Hindlimb muscle (tissue), 1 donor: ENCODE measurements around the gene NDUFAF8. TPM values are rescaled to one million over a fixed set of nuclear protein-coding genes. Genes with fewer than 3 reads are reported as not detected.
"Not testable (repeated sequence)": the region's sequence is repeated elsewhere in the genome, so short reads cannot be mapped to it uniquely, and the experiment has no call there.

Experiments used
- DNase-seq: peaks from one replicate; pipeline ENCODE4 v3.0.0-alpha.2; 2013
- polyA plus RNA-seq: library from polyadenylated mRNA; unstranded; fragments of 120-200 nt; gene quantifications from one replicate; pipeline ENCODE4 v1.2.1, GENCODE V29; 2013; ENCODE audit not compliant: insufficient read length

NDUFAF8 gene
- polyA plus RNA-seq, 1 donor, result 48.8 TPM

DNA sequence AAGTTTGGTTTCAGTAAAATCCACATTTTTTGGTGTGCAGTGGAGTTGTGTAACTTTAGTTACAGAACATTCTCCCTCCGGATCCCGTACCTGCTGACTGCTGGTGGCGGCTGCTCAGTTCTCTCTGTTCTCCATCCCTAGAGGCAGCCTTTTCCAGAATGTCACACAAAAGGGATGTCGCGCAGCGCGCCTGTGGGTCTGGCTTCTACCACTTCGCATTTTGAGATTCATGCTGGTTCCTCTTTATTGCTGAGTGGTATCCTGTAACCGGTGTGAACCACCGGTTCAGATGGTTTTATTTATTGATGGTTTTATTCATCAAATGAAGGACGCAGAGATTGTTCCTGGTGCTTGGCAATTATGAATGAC lies 15.4 kb upstream of the NDUFAF8 start:
- no peak for DNase-seq

DNA sequence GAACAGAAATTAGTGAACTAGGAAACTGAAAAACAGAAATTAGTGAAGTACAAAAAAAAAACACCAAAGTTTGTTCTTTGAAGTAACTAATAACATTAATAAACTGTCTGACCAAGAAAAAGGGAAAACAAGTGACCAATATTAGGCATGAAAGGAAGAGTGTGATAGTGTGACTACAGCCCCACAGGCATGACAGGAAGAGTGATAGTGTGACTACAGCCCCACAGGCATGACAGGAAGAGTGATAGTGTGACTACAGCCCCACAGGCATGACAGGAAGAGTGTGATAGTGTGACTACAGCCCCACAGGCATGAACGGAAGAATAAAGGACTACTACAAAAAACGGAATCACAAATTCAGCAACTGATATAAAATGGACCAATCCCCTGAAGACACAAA lies 11.5 kb upstream of the NDUFAF8 start:
- DNase-seq, result not testable (repeated sequence)

DNA sequence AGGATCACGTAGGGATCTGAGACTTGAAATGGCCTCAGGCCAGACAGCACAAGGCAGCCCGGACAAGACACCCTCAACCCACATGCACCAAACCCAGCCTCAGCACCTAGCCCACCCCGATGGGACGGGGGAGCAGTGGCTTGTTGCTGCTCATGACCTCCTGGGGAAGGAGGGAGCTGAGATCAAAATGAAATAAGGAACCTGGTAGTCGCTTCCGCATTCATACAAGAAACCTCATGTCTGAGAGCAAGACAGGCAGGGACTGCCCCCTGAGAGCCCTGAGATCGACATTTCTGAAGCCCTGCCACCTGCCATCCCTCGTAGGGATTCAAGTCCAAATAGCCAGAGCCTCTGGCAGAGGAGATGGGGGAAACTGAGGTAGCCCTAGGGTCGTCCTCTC lies 10.7 kb upstream of the NDUFAF8 start:
- no peak for DNase-seq

DNA sequence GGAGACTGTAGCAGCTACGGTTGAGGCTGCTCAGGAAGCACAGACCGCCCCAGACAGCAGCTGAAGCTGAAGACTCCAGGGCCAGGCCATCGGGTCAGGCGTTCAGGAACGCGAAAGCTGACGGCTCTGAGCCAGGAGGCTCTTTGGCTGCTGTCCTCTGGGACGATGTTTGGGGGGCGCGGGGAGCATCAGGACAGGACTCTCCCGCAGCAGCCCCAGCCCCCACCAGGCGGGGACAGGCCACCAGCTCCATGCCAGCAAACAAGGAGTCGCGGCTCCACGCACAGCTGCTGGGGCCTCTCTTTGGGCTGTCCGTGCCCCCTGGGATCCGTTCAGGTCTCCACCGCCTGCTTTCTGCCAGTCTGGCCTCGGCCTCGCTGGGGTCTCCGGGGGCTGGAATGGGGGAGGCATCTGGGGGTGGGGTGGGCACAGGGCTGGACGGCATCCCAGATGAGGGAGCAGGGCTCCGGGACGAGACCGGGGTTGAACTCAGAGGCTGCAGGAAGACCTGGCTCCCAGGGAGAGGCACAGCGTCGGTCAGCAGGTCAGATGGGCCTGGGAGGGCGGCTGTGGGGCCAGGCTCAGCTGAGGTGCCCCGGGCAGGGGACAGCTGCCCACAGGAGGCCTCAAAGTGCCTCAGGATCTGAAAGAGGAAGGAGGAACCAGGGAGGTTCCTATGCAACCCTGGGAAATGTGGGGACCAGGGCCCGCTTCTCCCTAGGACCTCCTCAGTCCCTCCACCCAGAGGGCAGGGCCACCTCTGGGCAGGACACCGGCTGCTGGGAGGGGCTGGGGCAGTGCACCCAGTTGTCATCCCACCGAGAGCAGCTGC lies 10.1 kb upstream of the NDUFAF8 start:
- no peak for DNase-seq

DNA sequence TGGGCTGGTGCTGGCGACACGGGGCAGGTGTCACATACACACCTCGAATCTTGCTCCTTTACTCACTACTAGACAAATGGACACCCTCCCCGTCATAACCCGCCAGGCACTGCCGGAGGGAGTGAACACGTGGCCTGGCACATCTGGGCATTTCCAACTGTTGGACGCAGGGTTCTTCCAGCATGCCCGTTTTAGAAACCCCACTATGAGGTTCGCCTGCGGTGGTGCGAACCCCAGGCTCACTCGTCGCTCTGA lies 9.5 kb upstream of the NDUFAF8 start:
- DNase-seq, result no peak

DNA sequence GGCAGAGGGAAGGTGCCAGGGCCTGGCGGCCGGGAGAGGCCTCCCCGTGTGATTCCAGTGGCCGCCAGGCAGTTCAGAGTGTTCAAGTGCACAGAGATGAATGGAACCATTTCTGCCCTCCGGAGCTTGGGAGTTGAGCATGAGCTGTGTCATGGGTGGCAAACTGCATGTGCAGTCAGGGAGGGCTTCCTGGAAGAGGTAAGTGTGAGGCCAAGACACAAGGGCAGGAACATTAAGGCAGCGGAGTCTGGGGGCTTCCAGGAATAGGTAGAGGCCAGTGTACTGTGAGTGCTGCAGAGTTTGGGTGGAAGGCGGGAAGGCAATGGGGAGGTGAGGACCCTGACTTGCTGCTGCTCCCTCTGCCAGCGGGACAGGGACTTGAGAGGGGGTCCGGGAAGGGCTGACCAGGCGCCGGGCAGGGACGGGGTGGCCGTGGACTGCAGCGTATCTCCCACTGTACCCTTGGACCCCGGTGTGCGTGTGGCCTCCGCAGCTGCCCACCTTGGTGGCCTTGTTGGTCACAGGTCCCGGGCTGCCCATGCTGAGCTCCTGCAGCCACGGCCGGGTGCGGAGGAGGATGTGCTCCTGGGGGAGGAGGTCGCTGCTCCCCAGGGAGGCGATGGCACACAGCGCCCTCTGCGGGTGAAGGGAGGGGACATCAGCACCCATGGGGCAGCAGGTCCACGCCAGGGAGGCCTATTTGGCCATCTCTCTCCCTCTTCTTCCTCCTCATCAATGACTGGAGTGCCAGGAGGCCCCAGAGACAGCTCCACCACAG lies 8.9 kb upstream of the NDUFAF8 start:
- no peak for DNase-seq

DNA sequence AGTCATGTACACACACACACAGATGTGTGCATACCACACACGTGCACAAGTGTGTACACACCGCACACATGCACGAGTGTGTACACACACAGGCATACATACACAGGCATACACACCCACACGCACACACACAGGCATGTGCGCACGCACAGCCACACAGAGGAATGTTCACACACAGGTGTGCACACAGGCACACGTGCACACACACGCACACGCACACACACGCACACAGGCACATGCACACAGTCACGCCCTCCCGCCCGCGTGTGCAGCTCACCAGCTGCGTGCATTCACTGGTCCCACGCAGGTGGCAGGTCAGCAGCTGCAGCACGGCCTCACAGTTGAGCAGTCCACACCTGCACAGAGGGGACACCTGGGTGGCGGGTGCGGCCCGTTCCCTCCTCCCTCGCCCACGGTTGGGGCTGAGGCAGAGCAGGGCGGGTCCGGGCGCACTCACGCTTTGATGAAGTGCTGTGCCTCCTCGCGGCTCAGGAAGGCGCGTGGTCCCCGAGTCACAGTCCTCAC lies 7.9 kb upstream of the NDUFAF8 start:
- no peak for DNase-seq

DNA sequence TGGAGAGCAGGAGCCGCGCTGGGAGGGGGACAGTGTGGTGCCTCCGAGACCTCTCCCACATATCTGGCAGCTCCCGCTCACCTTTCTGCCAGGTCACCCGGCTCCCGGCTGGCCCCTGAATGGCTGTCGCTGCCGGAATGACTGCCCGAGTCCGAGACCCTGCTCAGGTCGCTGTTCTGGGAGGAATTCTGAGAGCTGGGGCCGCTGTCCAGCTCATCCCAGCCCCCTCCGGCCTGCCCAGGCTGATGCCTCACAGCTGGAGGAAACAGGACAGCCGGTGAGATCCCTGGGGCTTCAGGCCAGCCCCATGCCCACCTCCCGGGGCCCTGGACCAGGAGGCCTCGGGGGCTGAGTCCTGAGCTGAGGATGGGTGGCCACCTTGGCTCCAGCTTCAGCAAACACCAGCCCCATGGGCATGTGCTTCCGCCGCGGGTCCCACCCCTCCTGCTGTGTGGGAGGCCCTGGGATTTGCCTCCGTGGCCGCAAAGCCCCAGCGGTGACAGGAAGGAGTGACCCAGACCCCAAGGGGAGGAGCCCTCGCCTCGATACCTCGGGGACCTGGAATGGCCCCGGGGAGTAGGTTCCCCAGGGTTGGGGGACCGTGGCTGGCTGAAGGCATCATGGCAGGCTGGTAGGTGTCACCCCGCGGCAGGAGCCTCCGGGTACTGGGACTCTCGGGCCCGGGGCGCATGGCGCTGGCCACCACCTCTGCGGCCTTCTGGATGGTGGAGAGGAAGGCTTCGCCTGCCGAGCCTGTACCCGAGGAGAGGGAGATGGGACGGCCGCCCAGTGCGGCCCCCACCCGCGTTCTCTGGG lies 7.1 kb upstream of the NDUFAF8 start:
- no peak for DNase-seq

DNA sequence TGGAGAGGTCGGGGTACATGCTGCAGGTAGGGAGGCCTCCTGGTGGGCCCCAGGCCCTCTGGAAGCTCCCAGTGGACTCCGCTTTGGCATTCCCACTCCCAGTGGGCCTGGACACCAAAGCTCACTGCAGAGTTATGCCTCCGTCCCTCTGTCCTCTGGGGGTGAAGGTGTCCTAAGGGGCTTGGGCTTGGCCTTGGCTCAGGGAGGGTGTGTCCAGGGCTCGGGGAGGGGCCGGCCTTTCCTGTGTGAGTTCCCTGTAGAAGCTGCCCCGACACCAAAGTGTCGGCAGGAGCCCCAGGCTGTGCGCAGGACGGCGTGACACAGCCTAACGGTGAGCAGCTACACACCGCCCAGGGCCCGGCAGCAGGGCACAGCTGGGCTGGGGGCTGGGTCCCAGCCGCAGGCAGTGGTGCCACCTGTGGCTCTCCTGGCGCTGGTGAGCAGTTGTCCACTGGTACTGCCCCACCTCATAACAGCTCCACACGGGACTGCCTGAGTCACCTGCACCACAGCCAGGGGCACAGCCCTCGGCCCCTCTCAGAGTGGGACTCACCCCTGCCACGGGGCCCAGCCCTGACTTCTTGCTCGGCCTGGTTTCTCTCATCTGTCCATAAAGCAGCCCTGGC lies 6.4 kb upstream of the NDUFAF8 start:
- DNase-seq, result no peak

DNA sequence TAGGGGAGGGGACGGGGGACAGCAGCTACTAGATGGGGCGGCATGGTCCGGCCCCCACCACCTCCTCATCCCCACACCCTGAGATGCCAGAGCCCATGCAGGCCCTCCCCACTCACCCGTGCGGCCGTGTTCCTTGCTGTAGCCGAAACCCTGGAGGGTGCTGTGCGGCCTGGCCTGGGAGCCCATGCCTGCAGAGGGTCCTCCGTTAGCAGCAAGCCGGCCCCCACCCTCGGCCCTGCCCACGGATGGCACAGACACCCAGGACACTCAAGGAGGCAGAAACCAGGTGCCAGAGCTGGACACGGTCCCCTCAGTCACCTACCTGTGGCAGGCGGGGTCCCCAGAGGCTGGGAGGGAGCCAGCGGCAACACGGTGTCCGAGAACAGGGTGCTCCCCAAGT lies 5.8 kb upstream of the NDUFAF8 start:
- DNase-seq, result no peak

DNA sequence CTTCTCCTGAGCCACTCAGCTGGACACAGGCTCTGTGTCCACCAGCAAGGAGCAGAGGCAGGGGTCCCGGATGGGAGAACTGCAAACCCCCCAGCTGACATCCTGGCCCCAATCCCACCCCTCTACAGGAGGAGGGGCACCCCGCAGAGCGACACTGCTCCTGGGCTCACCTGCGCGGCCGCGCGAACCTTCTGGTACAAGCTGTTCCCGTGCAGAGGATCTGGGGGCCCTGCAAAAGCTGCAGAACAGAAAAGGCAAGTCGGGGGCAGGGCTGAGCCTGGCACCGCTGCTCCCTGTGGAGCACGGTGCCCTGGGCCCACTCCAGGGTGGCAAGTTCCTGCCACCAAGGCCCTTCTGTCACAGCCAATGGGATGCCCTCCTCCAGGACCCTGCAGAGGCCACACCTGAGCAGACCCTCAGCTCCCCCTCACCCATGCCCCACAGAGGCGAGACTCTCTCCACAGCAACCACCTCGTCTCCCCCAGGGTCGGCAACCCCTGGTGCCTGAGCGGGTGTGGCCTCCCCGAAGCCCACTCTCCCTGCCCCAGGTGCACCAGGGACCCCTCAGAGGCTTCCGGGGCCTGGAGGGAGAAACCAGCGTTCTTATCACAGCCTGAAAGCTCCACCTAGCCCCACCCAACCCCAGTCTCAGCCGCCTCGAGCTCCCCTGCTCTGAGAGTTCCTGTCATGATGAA lies 5.2 kb upstream of the NDUFAF8 start:
- no peak for DNase-seq

DNA sequence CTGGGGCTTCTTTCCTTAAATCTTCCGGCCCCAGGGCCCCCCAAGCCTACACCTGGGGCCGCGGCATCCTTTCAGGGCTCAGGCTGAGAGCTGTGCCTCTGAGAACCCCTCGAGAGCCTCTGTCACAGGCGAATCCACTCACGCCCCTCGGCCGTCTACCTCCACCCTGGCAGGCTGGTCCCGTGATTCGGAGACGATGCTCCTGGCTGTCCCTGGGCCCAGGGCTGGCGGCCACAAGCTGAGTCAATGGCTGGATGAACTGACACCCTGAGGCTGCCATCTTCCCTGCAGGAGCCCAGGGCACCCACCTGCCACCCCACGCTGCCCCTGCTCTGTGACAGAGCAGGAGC lies 4.6 kb upstream of the NDUFAF8 start:
- no peak for DNase-seq

DNA sequence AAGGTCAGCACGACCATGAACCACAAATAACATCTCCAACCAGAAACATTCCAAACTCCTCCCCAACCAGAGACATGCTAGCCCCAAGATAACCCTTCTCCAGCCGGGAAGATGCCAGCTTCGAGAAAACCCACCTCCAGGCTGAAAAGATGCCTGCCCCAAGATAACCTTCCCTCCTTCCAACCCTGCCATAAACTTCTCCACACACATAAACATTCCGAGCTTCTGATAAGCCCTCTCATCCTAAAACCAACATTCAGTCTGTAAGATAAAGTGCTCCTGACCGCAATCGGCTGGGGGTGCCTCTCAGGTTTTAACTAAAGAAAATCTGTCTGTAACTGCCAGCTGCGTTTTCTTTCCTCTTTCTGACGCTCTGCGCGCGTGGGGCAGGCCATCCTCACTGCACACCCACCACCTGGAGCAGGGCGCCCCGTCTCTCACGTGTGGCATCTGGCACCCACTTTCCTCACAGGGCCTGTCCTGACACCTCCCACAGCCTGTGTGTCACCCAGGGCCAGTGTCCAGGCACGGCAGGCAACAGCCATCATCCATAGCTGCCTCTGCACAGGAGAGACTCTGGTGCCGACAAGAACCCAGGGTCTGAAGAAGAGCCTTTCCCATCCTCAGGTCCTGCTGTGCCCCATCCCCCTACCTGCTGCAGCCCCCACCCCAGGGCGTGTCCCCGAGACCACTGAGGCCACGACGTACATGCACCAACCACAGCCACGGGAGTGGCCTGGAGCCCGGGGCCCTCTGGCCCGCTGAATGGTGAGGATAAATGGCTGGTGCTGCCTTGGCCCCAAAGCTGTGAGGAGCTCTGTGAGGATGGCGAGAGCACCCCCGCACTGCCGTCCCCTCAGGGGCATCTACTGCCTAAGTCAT lies 3.9 kb upstream of the NDUFAF8 start:
- DNase-seq, result no peak

DNA sequence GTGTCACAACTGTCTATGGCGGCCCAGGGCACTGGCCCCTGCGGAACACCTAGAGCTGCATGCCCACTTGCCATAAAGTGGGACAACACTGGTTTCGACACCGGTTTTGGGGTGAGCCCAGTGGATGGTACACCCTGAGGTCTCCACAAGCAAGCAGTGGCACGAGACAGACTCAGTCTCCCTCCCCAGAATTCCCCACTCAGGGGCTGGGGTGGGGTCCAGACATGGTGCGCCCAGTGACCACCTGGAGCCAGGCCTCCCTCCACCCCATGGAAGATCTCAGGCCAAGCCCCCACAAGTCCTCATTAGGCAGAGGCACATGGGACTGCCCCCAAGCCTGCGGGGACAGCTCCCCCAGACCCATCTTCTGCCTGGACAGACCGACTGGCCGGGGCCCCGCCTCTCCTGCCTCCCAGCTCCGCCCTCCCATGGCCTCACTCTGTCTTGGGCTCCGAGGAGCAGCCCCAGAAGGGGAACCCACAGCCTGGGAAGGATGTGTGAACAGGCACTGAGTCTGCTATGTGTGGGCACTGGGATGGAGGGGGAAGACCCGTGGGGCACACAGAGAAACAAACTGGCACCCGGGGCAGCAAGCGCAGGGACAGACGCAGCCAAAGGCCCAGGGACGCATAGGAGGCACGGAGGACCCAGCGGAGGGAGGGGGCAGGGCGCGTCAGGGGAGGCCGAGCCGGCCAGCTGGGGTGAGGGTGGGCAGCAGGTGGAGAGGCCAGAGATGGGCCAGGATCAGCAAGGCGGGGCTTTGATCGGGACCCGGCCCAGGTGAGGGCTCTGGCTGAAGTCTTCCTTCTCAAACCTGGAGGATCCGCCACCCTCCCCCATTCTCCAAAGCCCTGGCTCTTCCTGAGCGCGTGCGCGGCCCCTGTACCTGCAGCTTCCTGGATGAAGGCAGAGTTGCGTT lies 3.0 kb upstream of the NDUFAF8 start:
- no peak for DNase-seq

DNA sequence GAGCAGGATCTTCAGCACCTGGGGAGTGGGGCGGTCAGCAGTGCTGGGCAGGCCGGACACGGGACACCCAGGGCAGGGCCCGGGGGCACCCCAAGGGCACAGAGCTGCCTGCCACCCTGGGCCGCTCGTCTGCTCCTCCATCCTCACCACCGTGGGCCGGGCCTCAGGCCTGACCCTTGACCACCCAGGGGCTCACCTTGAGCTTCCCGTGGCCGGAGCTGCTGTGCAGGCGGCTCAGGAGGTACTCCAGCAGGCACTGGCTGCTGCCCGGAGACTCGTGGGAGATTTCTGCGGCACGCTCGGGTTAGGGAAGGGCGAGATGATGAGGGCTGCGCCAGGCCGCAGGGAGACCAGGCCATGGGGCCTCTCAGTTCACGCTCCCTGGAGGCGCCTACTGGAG lies 2.3 kb upstream of the NDUFAF8 start:
- DNase-seq, result no peak

DNA sequence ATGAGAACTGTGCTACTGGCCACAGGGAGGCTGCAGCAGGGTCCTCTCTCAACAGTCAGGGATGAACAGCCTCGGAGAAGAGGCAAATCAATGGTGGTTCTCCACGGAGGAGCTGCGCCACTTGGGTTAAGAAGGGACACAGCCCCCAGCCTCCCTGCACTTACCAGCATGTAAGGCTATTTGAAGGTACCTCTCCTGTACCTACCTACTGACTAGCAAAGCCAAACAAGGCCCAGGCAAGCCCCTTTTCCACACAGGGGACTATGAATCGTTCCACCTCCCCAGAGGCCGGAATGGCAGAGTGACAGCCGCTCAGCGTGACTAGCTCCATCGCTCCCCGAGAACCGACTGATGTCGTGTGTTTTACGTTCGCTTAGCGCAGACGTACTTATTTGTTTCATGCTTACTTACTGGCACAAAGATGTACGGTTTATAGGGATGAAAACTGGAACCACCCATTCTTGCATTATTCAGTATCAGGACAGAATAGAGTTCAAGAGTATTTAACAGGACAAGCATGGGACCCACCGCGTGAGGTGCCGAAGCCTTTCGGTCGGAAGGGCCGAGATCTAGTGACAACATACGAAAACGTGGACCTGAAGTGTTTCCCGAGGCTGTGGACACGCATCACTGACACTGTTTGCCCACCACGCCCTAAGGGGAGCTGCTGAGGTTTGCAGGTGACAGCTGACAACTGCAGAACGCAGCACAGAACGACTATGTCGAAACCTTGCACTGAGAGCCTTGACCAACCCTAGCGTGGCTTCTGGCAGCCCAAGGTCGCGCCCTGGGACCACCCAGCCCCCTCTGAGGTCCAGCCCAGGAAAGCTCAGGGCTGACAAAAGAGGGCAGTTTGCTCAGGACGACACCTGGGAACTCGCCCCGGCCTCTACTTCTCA lies 1.3 kb upstream of the NDUFAF8 start:
- no peak for DNase-seq

DNA sequence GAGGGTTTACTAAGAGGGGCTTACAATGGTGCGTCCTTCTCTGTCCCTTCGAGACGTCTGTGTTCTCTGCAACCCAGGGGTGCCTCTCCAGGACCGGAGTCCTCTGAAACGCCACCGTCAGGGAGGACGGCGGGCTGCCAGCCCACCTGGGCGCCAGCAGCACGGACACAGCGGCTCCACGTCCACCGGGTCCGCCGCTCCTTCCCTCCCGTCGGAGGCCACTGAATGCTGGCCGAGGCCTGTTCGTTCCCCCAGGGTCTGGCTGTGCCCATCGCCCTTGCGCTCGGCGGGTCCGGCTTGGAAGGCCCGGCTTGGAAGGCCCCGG lies 666 bp upstream of the NDUFAF8 start:
- no peak for DNase-seq

DNA sequence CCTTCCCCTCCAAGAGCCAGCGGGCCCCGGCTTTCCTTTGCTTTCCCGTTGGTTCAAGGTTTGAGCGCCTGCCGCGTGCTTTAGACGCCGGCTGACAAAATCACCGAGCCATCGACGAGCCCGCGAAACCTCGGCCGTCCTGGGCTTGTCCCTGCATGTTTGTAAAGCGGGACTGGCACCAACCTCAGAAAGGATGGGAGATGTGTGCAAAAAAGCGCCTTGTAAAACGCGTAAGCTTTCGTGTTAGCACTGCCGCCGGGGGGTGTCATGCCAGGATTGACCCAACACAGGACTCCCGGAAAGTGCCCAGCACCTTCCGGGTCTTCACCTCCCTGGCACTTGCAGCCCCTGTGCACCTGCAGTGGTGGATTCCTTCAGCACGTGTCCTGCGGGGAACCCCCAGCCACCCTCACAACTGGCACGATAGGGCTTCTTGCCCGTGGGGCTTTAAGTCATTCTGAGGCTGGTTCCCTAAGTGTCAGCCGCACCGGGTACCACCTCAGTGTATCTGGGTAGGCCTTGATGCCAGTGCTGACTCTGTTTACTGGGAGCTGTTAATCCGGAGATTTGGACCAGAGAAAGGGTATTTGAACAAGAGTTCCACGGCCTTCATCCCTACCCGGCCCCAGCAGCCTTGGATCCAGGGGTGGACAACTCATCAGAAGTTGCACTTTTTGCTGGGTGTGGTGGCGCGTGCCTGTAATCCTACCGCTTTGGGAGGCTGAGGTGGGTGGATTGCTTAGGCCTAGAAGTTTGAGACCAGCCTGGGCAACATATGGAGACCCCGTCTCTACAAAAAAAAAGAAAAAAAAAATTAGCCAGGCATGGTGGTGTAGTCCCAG lies 817 bp downstream of the NDUFAF8 start:
- no peak for DNase-seq
